Stimulated activated CD4-positive, alpha-beta T cell treated with anti-CD3 and anti-CD28 coated beads, Interleukin-2, amount 100 ng/mL, for 48 hours (primary cell): ENCODE data around the gene NHS.

Experiments
- DNase-seq, 2 donors: peaks; one replicate each; pipeline ENCODE4 v3.0.0-alpha.2; 2020

NHS gene

DNA sequence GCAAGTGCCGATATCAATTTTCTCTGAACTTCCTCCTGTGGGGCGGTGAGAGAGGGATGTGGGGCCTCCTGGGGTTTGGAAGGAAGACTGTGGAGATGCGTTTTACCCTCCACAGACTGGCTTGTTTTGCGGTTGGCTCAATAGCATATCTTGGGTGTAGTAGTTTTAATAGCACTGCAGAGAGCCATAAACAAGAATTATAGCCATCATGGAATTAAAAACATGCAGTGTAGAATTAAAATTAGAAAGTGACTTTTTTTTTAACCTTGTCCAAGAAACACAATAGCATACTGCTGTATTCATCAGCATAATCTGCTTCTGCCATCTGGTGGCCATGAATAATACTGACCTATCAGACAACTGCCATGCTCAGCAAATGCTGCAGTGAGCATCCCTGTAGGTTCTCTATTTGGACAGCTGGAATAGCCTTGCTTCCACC lies 315.0 kb downstream of the NHS start:
- peak; percentile 16 to 19 for DNase-seq

DNA sequence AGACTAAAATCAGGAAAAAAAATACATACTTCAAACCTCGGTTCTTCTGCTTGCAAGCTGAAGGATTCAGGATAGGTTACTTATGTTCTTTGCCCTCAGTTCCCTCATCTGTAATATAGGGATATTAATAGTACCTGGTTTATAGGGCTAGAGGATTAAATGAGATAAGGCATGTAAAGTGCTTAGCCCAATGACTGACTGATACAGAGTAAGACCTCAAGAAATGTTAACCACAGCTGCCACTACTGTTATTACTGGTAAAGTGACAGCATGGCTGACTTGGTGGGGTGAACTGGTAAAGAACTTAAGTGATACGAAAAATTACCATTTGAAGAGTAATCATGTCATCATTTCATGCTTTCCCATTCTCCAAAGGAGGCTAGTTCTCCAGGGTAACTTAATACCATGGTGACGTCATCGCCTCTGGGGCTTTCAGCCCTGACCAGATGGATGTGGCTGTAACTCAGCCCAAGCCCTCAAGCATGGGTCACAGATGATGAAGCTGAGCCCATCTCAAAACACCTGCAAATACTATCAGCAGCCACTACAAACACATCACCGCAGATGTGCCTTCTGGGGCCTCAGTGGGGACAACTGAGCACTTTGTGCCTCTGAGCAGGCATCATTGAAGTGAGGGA lies 317.8 kb downstream of the NHS start:
- DNase-seq: no peak

DNA sequence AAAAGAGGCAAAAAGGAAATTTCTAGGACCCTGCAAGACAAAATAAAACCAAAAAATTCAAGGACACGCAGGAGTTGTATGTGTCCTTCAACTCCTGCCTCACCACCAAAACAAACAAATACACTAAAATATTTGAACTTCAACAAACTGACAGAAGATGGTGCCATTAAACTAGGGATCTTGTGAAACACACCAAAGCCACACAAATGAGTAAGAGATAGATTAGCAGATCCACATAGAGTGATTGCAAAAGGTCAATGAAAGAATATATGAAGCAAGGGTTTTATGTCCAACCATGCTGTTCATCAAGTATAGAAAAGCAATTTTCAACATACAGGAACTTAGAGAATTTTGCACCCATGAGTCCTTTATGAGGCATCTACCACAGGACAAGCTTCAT lies 322.2 kb downstream of the NHS start:
- no peak for DNase-seq

DNA sequence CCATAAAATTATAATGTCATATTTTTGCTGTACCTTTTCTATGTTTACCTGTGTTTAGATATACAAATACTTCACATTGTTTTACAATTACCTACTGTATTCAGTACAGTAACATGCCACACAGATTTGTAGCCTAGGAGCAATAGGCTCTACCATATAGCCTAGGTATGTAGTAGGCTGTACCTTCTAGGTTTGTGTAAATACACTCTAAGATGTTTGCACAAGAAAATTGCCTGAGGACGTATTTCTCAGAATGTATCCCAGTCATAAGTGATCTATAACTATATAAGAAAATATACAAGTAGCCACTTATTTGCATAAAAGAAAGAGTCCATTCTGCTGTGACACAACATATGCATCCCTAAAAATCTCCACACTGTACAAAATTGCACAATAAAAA lies 326.0 kb downstream of the NHS start:
- DNase-seq: no peak

DNA sequence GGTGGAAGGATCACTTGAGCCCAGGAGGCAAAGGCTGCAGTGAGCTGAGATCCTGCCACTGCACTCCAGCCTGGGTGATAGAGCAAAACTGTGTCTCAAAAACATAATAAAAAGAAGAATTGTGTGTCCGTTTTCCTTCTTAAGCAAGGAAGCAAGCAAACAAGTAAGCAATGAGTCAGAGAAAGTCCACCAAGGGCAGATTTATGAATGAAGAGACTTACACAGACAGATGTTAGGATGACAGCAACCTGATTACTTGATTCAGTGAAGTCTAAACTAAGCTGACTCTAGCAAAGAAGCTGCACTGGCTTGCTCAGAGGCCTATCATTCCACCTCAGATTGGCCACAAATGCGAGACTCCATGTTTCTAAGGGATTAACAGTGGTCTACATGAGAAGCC lies 328.2 kb downstream of the NHS start:
- no peak for DNase-seq

DNA sequence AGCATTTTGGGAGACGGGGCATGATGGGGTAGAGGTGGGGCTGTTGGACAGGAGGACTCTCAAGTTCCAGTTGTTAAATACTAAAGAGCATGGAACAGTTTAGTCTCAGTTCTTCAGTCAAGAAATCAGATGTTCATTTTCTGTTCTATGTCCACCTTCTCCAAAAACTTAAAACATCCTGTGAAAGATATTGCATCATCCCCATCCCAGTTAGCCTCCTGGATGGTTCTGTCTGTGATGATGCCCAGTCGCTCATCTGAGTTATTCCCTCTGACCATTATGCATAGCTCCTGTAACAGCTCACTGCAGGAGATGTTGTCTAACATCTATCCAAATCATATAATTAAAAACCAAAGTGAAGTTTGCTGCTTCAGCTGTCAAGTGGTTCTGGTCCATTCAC lies 330.2 kb downstream of the NHS start:
- no peak for DNase-seq

DNA sequence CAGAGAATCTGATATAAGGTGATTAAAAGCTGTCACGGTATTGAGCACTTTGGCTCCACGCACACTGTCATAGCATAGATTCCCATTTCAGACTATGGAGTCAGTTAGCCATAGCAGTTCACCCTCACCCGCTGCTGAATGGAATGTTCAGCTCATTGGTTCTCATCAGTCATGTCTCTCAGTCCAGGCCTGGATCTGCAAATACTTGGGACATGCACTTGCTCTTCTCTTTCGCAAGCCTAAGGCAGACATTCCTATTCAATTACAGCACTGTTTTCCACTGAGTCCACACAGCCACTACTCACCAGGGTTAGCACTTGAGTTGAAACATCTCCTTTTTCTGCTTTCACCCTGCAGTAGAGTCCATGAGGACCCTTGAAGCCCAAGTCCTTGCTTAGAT lies 331.7 kb downstream of the NHS start:
- DNase-seq: no peak

DNA sequence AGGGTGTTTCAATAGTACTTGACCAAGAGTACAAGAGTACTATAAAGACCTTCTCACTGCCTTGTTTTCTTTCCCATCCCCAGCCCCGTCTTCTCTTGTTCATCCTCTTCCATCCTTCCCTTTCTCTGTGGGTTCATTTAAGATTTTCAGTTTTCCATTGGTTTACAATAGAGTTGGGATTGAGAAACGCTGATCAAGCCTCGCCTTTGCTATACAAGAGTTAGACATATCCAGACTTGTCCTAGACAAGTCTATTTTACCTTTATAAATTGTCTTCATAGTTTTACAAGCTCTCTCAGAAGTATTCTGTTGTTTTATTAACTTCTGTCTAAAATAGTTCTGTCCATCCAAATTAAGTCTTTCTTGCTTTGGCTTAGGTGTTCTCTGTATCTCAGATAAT lies 332.7 kb downstream of the NHS start:
- DNase-seq: no peak

DNA sequence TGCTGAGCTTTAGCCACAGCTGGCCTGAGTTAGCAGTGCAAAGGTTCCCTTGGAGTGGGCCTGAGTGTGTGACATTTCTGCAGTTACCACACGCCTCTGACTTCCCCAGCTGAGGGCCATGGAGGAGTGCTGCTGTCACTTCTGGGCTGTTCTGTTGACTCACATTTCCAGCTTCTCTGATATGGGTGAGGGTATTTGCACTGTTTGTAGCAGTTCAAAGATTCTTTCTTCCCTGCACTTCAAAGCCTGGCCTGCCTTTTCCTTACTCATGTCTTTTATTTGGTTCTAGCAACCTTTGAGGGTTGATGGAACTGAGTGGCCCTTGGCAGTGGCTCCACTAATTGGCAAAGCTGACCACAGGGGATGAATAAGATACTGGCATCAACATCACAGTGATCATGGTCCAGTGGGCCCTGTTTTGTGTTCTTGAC lies 335.9 kb downstream of the NHS start:
- no peak for DNase-seq

DNA sequence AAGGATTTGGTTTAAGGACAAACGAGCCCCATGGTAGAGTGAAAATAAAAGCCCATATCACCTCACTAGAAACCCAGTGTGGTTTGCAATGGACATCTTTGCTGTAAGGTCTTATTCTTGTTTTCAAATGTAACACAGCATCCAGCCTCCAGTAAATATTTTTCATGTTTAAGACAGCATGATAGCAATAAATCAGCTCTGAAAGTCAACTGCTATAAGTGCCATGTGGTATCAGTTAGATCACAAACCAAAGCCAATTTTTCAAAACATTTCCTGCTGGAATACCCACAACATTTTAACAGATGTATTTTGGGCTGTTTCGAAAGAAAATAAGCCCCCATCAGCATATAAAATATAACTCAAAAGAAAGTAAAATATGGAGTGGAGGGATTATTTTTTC lies 338.3 kb downstream of the NHS start:
- DNase-seq: no peak

DNA sequence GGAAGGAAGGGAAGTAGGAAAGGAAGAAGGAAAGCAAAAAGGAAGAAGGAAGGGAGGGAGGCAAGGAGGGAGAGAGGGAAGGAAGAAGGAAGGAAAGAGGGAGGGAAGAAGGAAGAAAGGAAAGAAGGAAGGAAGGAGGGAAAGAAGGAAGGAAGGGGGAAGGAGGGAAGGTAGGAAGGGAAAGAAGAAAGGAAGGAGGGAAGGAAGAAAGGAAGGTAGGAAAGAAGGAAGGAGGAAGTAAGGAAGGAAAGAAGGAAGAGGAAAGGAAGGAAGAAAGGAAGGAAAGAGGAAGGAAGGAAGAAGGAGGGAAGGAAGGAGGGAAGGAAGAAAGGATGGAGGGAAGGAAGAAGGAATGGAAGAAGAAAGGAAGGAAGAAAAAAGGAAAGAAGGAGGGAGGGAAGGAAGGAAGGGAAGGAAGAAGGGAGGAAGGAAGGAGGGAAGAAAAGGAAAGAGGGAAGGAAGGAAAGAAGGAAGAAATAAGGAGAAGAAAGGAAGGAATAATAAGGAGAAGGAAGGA lies 343.7 kb downstream of the NHS start:
- no peak for DNase-seq

DNA sequence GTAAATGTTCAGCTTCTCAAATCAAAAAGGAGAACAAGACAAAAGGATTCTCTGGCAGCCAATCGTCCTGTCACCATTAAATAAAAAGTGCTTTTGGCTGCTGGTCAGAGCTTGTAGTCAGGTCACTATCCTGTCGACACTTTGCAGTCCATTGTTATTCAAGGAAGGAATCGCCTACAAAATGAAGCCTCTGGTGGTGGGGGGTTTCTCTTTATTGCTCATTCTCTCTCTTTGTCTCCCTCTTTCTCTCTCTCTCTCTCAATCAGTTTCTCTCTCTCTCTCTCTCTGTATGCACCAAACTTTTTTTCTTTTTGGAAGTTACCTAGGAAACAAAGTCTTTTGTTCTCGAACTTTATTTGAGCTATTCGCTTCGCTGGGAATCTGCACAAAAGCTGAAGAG lies 344.7 kb downstream of the NHS start:
- no peak for DNase-seq

DNA sequence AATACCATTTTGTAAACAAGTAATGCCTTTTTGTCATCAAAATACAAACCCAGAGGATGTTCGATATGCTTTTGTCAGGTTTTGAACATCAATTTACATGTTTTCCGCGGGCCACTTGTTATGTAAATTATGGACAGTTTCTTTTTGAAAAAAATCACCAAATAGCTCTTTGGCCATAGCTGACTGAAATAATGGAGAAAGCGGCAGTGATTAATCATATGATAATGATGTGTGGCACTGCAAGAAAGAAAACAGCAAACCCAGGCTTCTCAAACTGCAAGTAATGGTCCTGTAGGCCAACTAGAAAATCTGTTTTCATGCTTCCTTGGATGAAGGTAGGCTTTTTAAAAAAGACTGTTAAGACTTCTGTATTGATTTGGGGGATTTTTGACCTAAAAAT lies 346.7 kb downstream of the NHS start:
- no peak for DNase-seq

DNA sequence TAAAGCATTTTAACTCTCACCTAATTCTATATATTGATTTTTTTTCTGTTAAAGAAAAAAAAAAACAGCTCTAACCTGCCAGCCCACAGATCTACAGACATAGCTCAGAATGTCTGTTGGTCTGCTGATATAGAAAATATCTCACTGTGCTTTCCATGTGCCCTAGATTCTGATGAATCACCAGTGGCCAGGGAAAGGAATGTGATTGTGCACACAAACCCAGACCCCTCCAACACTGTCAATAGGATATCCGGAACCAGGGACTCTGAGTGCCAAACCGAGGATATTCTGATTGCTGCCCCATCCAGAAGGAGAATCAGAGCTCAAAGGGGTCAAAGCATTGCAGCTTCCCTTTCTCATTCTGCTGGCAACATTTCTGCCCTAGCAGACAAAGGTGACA lies 350.2 kb downstream of the NHS start:
- DNase-seq: no peak

DNA sequence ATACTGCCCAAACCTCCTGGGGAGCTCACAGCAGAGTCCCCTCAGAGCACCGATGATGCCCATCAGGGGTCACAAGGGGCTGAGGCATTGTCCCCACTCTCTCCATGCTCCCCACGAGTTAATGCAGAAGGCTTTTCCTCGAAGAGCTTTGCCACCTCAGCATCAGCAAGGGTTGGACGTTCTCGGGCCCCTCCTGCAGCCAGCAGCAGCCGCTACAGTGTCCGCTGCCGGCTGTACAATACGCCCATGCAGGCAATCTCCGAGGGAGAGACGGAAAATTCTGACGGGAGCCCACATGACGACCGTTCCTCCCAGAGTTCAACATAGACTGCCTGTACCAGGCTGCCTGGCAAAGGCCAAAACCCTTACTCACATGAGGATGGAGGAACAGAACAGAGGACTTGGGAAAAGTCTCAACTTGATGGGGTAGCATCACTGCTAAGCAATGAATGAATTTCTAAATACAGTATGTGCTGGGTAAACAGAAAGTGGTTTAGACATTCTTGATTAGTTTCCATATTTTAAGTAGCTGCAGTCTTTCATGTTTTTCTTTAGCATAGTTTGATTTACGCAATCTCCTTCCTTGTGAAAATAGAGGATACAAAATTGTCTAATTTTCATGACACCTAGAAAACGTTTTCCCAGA lies 357.3 kb downstream of the NHS start:
- DNase-seq: no peak

DNA sequence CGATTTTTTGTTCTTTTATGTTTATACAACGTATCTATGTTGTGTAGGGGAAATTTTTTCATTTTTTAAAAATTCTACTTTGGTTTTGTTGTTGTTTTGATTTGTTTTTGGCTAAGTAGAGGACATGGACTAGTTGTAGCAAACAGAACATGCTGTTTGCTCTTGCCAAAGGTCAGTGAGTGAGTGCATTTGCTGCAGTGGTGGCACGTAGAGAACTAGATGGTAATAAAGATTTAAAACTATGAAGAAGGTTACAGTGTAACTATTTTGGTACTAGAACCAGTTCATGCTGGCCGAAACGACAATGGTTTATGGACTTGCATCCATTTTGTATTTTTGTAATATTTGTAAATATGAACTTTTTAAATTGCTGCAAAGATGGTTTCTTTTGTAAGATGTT lies 360.4 kb downstream of the NHS start:
- no peak for DNase-seq

DNA sequence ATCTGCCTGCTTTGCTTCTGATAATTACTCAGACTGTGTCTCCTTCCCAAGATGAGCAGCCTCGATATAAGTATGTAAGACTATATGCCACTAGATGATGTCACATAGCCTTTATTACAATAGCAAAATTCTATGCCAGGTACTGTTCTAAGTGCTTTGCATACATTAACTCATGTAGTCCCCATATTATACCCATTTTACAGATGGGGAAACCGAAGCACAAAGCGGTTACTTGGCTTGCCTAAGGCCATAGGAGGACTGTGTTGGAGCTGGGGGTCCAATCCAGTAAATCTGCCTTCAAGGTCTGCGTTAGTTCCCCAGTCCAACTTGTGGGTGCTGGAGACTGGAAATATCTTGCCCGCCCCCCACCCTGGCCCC lies 361.5 kb downstream of the NHS start:
- DNase-seq: no peak

DNA sequence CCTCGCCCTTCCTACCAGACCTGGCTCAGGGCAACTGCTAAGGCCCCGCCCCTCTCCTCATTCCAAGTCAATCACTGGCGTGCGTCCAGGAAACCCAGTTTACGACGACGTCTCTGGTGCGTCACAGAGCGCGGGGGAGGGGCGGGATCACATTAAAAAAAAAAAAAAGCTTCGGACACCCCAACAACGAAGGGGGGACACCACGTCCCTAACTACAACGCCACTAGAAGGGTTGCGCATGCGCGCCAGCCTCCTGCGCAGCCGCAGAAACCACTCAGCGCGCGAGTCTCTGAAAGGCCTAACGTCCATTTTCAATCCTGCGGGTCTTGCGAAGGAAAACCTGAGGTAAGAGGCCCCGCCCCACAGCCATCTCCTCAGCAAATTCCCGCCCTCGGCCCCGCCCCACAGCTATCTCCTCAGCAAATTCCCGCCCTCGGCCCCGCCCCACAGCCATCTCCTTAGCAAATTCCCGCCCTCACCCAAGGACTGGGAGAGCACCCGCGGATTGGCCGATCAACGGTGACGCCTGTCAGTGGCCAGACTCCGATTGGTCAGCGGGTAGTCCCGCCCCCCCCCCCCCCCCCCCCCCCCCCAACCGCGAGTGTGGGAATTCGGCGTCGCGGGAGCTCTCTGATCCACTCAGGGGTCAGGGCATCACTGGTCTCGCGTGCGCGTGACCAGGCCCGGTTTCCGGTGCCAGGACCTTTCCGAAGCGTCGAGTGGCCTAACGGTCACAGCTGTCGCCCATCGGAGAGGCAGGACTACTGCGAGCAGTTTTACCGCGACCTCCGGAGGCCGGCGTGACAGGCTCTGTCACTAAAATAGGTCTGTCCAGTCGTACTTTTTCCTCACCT lies 362.1 kb downstream of the NHS start, which contains the start of gene SCML1:
TSS of gene SCML1 (plus strand) at position 638 of the 854 bp plus-strand sequence. CDS start 6,694 bp downstream, outside the sequence.
- DNase-seq: peak; percentile 74

DNA sequence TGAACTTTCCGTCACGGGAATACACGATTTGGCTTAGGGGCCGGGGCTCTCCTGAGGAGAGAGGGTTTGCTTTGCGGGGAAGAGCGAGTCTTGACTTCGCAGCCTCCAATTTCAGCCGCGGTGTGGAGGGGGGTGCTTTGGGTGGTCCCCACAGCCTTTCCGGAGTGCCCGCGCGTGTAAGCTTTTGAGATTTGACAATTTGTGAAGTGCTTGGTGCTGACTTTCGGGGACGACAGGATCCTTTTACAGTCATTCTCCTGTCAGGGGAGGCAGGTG lies 362.6 kb downstream of the NHS start:
- DNase-seq: no peak

DNA sequence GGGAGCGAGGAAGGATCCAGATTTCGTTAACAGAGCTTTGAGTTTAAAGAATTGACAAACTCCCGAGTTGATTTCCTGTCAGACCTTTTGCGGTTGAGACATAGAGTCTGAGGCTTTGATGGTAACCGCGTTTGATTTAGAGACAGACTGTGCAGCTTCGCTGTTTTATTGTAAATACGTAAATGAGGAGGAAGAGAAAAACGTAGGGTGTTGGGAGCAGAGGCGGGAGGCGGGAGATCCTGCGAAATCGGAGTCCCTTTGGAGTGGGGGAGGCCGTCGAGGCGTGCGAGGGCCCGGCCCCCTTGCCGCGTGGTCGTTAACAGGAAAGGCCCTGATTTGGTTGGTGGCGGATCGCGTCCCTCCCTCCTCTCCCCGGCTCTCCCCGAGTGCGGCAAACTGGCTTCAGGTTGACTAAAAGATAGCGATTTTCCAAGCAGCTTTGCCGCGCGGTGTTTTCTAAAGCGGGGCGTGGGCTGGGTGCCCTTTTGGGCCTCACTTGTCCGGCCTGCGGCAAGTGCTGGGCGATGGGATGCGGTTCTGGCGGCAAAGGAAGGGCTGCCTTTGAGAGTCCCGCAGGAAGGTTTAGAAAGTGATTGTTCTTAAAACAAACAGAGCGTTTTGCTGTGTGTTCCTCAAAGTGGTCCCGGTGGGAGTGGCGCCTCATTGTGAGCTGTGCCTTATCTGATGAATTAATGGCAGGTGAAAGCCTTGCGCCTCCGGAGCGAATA lies 363.1 kb downstream of the NHS start:
- DNase-seq: peak; percentile 2 to 13

DNA sequence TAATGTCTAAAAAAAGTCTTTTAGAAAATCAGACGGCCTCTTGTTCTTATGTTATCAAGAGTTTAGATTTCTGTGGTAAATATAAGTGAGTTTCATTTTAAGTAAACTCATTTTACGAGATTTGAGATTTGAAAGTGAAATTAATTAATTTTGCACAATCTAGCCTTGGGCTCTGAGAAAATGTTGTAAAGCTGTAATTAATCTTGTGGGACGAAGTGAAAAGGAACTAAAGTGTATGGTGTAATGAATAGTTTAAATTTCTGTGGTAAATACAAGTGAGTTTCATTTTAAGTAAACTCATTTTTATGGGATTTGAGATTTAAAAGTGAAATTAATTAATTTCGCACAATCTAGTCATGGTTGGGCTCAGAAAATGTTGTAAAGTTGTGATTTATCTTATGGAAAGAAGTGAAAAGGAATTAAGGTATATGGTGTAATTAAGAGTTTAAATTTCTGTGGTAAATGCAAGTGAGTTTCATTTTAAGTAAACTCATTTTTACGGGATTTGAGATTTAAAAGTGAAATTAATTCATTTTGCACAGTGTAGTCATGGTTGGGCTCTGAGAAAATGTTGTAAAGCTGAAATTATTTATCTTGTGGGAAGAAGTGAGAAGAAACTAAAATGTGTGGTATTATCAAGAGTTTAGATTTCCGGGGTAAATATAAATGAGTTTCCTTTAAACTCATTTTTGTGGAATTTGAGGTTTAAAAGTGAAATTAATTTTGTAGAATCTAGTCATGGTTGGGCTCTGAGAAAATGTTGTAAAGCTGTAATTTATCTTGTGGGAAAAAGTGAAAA lies 363.9 kb downstream of the NHS start:
- DNase-seq: no peak
